Thyroid gland (tissue), 4 donors: Measurements from ENCODE around the gene DHX32. TPM values are rescaled to one million over a fixed set of nuclear protein-coding genes. Genes with fewer than 3 reads are reported as not detected.

Experiments used
- DNase-seq, 2 donors: peaks; one replicate each; pipeline ENCODE4 v3.0.0-alpha.2; 2019
- H3K27ac ChIP-seq, 3 donors: fragments of 200-600 bp; sonication (generic); 1 replicate in 2 of 3; 2 replicates in 1 of 3; pipeline ENCODE4 v1.5.1; 2016 to 2019; ENCODE audit warnings: mild to moderate bottlenecking in 1 of 3, moderate library complexity in 1 of 3
- H3K27me3 ChIP-seq: fragments of 200-600 bp; sonication (generic); one replicate; pipeline ENCODE4 v1.5.1; 2019
- H3K36me3 ChIP-seq, 2 donors: fragments of 200-600 bp; sonication (generic); one replicate each; pipeline ENCODE4 v1.5.1; 2016 to 2019
- H3K4me1 ChIP-seq, 2 donors: fragments of 200-600 bp; sonication (generic); one replicate each; pipeline ENCODE4 v1.5.1; 2017 to 2019
- H3K4me3 ChIP-seq, 3 donors: fragments of 200-600 bp; sonication (generic); replicated peaks in 1 of 3; 1 replicate in 2 of 3; 2 replicates in 1 of 3; pipeline ENCODE4 v1.5.1; 2016; ENCODE audit warnings: mild to moderate bottlenecking in 1 of 3
- H3K9me3 ChIP-seq: fragments of 200-600 bp; sonication (generic); one replicate; pipeline ENCODE4 v1.5.1; 2017
- CTCF ChIP-seq, 6 experiments: fragments of 200-600 bp in 3 of 6; fragments of 450-650 bp in 3 of 6; sonication (generic) in 3 of 6; IDR thresholded peaks; one replicate each; pipeline ENCODE4 v1.5.1; 2016 to 2019; ENCODE audit warnings: antibody characterized with exemption in 6 of 6, mild to moderate bottlenecking in 2 of 6, inconsistent platforms in 1 of 6, moderate library complexity in 1 of 6
- POLR2A ChIP-seq, 2 donors: fragments of 450-650 bp; IDR thresholded peaks; one replicate each; pipeline ENCODE4 v1.6.1; 2017; ENCODE audit warnings: antibody characterized with exemption in 2 of 2, mild to moderate bottlenecking in 2 of 2, moderate library complexity in 1 of 2
- WGBS, 2 donors: methylation state at CpG; one replicate each; pipeline ENCODE4 v1.1.5; 2017; 5-methylcytosine and 5-hydroxymethylcytosine counted together
- intact Hi-C: fragments of 100-400 bp; cut with DNase I; formaldehyde crosslinking; loops from one replicate; pipeline ENCODE4 v1.15.1; 2023
- total RNA-seq, 4 donors: library from RNA; depleted of rRNA; stranded (reverse); fragments of >200 nt; gene quantifications; one replicate each; pipeline ENCODE4 v1.2.3, GENCODE V29; 2016

Gene DHX32
- total RNA-seq, 4 donors from 2014 or later = 31.7 to 34.8 (median 33.2) TPM

- intact Hi-C loops = no loop called here
- 90 to 92% methylated on average over 4 of the region's 4 CpGs for WGBS, 2 donors
- no peaks in the 10 kb centered on the region for H3K27me3 ChIP-seq
- DNase-seq = no peak
- no peak overlapping the region for H3K27ac ChIP-seq
- peaks cover 0 to under 1% of the 10 kb centered on the region in 2 donors for H3K4me1 ChIP-seq
- H3K9me3 ChIP-seq = no peaks in the 10 kb centered on the region
- no peak overlapping the region for H3K4me3 ChIP-seq
- H3K36me3 ChIP-seq = peaks cover 11 to 12% of the 10 kb centered on the region in 2 donors
- no peak for TF ChIP-seq POLR2A (IDR thresholded peaks at IDR 0.05)
- no peak for TF ChIP-seq CTCF (IDR thresholded peaks at IDR 0.05)
These were observed 64.5 kb downstream of the DHX32 start for GRCh38 chr10:125816548-125816947.

GRCh38 chr10:125815764-125816163 lies 65.3 kb downstream of the DHX32 start:
- Histone ChIP-seq H3K36me3 (peaks cover 11 to 12% of the 10 kb centered on the region in 2 donors), H3K9me3 (no peaks in the 10 kb centered on the region)
- intact Hi-C loops = no loop called here

GRCh38 chr10:125812128-125812750 lies 68.9 kb downstream of the DHX32 start:
- intact Hi-C loops = no loop called here
- H3K9me3 ChIP-seq = no peaks in the 10 kb centered on the region
- no peaks in the 10 kb centered on the region for H3K4me1 ChIP-seq
- H3K4me3 ChIP-seq = no peak overlapping the region
- no peak overlapping the region for H3K27ac ChIP-seq
- DNase-seq = no peak
- no peak for TF ChIP-seq CTCF (IDR thresholded peaks at IDR 0.05)
- no peak for TF ChIP-seq POLR2A (IDR thresholded peaks at IDR 0.05)
- H3K36me3 ChIP-seq = peaks cover 11 to 25% of the 10 kb centered on the region in 2 donors
- no peaks in the 10 kb centered on the region for H3K27me3 ChIP-seq
- 86 to 99% methylated on average over 1 of the region's 1 CpG for WGBS, 2 donors

More at GRCh38 chr10:125815764-125816163, 65.3 kb downstream of the DHX32 start:
- no peaks in the 10 kb centered on the region for H3K4me1 ChIP-seq
- TF ChIP-seq CTCF (IDR thresholded peaks at IDR 0.05) (no peak), POLR2A (IDR thresholded peaks at IDR 0.05) (no peak)
- no peak for DNase-seq
- no peaks in the 10 kb centered on the region for H3K27me3 ChIP-seq
- no peak overlapping the region for H3K27ac ChIP-seq
- H3K4me3 ChIP-seq = no peak overlapping the region
- WGBS, 2 donors = 0 to 50% methylated on average over 1 of the region's 1 CpG

- H3K9me3 ChIP-seq = no peaks in the 10 kb centered on the region
- no peaks in the 10 kb centered on the region for H3K4me1 ChIP-seq
- TF ChIP-seq CTCF (IDR thresholded peaks at IDR 0.05) (no peak), POLR2A (IDR thresholded peaks at IDR 0.05) (no peak)
- no peak overlapping the region for H3K4me3 ChIP-seq
- peaks cover 11 to 33% of the 10 kb centered on the region in 2 donors for H3K36me3 ChIP-seq
- no peak for DNase-seq
- intact Hi-C loops = no loop called here
- H3K27ac ChIP-seq = no peak overlapping the region
- 74 to 81% methylated on average over 1 of the region's 1 CpG for WGBS, 2 donors
- H3K27me3 ChIP-seq = no peaks in the 10 kb centered on the region
These were observed 69.8 kb downstream of the DHX32 start for GRCh38 chr10:125811251-125811650.

- WGBS, 2 donors = 88 to 100% methylated on average over 1 of the region's 1 CpG
- Histone ChIP-seq H3K36me3 (peaks cover 10 to 34% of the 10 kb centered on the region in 2 donors), H3K27me3 (no peaks in the 10 kb centered on the region), H3K9me3 (no peaks in the 10 kb centered on the region), H3K4me1 (no peaks in the 10 kb centered on the region), H3K27ac (no peak overlapping the region), H3K4me3 (no peak overlapping the region)
- TF ChIP-seq POLR2A (IDR thresholded peaks at IDR 0.05) = no peak
- TF ChIP-seq CTCF (IDR thresholded peaks at IDR 0.05) = no peak
- DNase-seq = no peak
- intact Hi-C loops = no loop called here
These were observed 73.0 kb downstream of the DHX32 start for GRCh38 chr10:125808047-125808446.
